T-helper 1 cell (primary cell): ENCODE measurements around the gene CYP24A1.

ENCODE experiments used
- DNase-seq, 5 donors: peaks; one replicate each; pipeline ENCODE4 v3.0.0-alpha.2; 2012 to 2020

The CYP24A1 gene

DNA sequence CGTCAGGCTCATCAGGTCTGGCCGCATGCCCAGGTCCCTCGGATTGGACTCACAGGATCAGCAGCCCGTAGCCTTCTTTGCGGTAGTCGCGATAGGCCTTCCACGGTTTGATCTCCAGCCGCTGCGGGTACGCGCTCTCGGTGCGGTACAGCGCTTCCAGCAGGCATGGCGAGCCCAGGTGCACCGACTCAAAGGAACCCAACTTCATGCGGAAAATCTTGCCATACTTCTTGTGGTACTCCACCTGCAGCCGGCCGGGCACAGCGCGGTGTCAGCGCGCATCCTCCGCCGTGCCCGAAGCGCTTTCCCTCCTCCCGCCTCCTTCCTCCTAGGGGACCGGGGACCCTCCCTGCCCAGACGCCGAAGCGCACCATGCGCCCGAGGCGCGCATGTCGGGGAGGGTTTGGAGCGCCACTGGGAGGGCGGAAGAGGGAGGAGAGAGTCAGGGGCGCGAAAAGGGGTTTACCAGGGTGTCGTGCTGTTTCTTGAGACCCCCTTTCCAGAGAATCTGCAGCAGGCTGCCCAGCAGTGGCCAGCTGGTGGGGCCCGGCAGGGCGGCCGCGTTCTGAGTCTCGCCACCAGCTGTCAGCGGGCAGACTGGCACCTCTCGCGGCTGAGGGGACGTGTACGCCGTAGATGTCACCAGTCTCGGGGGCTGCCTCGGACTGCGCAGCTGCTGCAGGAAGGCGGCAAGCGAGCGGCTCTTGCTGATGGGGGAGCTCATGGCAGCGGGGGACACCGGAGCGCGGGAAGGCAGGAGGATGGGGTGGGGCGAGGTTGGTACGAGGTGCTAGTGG, 732 bp downstream of the CYP24A1 start:
- no peak for DNase-seq

DNA sequence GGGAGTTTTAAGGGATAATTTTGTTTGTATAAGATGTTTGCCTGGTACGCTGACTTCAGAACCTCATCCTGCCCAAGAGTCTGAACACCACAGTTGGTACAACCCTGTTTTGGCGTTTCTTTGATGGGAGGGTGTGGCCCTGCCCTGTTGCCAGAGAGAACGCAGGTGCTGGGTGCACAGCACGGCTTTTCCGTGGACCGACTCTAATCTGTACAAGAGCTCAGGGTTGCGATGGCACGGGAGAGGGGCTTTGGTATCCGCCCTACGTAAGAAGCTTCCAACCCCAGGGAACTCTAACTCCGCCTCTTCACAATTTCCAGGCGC, 1.3 kb downstream of the CYP24A1 start:
- DNase-seq = no peak

DNA sequence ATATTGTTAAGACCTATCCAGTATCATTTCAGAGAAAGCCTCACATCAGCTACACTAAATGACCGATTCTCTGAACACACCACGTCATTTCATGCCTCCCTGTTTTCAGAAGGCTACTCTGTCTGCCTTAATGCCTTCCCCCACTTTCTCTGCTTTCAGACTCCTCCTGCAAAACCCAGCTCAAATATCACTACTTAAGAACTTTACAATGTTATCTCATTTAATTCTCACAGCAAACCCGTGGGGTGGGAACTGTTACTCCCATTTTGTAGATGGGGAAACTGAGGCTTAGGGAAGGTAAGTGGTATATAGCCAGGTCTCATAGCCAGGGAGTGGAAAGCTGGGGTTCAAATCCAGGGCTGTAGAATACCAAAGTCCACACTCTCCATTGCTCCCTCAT, 2.8 kb downstream of the CYP24A1 start:
- no peak for DNase-seq

DNA sequence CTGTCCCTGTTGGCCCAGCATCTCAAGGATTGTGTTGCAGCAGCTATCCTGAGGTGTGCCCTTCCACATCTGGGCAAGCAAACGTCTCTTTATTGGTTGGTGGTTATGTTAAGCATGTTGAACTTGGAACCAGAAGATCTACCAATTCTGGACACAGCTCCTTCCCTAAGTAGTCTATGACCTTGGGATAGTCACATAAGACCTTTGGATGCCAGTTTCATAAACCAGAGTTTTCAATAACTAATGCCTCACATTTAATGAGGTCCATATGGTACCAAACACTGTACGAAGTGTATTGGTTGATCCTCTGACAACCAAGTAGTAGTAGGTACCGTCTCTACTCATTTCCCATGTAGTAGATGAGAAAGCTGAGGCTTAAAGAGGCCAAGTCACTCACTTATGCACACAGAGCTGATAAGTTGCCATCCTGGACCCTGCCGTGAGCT, 3.7 kb downstream of the CYP24A1 start:
- no peak for DNase-seq

DNA sequence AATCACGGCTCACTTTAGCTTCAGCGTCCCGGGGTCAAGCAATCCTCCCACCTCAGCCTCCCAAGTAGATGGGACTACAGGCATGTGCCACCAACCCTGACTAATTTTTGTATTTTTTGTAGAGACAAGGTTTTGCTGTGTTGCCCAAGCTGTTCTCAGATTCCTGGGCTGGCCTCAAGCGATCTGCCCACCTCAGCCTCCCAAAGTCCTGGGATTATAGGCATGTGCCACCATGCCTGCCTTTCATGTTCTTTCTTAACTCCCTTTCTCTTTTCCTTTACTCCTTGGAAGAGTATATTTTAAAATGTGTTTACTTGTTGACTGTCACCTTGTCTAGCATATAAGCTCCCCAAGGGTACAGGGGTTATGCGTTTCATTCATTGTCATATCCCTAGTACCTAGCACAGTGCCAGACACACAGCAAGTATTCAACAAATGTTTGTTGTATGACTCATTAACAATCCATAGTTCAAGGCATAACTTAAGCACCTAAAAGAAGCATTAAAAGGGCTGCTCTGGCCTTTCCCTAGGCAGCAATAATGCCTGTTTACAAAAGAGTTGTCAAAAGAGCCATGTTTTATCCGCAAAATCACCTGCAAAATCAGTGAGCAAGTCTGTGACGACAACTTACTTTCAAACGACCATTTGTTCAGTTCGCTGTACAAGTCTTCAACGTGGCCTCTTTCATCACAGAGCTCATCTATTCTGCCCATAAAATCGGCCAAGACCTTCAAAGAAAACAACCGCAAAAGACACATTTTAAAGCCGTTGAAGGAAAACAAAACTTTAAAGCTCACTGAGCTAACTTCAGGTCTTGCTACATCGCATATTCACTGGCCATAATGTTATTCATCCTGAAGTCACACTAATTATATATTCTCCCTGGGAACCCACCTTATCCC, 4.6 kb downstream of the CYP24A1 start:
- no peak for DNase-seq

DNA sequence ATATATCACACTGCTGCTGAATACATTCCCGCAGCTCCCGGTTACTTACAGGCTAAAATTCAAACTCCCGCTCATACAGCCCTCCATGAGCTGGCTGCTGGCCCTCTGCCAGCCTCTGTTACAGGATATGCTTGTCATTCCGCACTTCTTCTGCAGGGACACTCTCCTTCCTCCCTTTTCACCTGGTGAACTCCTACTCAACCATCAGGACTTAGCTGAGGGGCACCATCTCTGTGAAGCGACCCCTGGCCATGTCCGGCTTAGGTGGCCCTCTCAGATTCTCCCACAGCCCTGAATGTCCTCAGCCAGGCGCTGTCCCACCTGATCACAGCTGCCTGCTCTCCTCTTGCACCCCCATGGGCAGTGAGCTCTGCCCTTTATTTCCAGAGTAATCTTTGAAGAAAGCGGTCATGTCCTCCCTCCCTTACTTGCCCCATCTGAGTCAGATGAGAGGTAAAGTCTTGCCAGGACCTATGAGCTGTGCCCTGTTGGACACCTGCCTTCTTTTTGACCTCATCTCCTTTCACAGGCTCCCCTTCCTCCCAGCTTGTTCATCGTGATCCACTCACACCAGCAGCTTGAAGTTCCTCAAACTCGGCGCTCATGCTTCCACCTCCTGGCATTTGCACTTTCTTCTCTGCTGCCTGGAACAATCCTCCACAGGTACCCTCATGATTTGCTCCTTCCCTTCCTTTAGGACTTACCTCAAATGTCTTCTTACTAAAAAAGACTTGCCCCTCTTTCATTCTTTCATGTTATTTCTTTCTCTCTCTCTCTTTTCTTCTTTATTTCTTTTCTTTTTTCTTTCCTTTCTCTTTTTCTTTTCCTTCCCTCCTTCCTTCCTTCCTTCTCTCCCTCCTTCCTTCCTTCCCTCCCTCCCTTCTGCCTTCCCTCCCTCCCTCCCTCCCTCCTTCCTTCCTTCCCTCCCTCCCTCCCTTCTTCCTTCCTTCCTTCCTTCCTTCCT, 5.6 kb downstream of the CYP24A1 start:
- no peak for DNase-seq

DNA sequence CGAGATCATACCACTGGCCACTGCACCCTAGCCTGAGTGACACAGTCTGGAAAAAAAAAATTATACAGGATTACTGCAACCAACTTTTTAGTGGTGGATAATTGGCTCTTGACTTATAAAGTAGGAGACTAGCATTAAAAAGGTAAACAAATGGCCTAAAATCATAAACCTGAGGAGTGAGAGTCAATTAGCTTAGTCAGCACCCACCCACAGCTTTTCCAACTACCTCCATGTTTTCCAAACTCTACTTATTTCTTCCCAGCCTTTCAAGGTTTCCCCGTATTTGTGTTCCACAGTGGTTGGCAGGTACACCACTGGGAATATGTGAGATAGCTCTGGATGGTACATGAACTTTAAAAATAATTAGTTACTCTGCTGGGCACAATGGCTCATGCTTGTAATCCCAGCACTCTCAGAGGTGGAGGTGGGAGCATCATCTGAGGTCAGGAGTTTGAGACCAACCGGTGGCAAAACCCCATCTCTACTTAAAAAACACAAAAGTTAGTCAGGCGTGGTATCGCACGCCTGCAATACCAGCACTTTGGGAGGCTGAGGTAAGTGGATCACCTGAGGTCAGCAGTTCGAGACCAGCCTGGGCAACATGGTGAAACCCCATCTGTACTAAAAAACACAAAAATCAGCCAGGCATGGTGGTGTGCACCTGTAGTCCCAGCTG, 6.7 kb downstream of the CYP24A1 start:
- no peak for DNase-seq

DNA sequence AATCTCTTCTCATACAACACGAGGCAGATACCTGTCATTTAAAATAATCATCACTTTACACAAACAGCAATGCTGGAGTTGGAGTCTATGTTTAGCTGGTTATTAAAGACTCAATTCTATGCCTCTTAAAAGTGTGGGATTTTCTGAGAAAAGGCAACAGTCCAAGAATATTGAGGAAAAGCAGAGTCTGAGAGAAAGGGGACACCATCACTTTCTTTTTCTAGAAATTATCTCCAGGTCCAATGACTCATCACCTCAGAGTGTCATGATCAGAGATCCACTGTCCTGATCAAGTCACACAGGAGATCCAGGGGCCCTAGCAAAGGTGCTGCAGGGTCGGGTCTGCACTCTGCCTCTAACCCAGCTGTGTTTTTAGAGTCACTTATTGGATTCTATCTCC, 8.0 kb downstream of the CYP24A1 start:
- no peak for DNase-seq

DNA sequence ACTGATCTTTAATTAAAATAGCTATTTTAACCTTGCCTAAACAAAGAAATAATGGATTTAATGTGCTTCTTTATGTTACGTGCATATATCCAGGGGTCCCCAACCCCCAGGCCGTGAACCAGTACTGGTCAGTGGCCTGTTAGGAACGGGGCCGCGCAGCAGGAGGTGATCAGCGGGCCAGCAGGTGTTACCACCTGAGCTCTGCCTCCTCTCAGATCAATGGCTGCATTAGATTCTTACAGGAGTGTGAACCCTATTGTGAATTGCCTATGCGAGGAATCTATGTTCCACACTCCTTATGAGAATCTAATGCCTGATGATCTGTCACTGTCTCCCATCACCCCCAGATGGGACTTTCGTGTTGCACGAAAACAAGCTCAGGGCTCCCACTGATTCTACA, 8.8 kb downstream of the CYP24A1 start:
- no peak for DNase-seq

DNA sequence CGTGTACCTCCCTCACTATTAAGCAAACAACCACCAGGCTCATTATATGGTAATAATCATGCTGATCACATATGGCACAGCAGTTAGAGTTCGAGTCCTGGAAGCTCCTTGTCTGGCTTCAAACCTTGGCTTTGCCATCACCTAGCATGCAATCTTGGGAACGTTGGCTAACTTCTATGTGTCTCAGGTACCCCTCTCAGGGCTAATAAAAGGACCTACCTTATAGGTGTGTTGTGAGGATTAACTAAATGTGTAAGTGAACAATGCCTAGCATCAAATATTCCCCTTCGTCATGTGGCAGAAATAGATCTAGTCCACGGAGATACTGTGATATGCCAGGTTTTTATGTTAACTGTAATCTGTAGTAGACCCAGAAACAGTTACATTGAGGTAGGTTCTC, 10.4 kb downstream of the CYP24A1 start:
- DNase-seq = no peak

DNA sequence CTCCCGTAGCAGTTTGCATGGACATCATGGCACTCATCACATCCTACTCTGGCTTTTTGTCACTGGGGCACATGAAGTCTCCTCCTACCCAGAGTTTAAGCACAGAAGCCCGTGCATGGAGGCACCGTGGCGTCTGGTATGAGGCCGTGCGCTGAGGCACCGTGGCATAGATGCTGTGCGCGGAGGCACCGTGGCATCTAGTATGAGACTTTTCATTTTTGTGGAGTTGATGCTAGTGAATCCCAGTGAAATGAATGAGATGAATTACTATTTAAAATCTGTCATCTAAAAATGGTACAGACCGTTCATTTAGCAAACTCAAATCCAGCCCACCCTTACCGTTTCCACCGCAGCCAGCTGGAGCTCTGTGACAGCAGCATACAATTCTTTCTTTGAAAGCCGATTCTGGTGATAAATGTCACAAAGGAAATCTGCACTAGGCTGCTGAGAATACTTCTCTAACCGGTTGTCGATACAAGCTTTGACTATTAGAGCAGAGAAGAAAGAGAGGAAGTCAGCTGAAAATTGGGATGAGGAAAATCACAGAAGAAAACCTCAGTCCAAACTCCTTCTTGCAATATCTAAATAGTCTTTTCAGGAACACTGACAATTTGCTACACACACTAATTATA, 11.3 kb downstream of the CYP24A1 start:
- no peak for DNase-seq

DNA sequence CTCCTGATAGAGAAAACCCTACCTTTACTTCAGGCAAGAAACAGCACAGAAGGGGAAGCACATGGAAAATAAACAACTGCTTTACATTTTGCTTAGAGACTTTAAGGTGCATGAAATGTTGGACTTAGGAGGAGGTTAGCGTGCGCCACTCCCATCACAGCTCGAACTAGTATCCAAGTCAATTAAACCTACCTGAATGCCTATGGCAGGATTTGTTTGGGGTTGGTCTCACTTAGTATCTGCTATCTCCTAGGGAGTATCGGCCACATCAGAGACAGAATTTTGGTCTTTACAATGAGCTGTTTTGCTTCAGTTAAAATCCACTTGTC, 12.0 kb downstream of the CYP24A1 start:
- no peak for DNase-seq

DNA sequence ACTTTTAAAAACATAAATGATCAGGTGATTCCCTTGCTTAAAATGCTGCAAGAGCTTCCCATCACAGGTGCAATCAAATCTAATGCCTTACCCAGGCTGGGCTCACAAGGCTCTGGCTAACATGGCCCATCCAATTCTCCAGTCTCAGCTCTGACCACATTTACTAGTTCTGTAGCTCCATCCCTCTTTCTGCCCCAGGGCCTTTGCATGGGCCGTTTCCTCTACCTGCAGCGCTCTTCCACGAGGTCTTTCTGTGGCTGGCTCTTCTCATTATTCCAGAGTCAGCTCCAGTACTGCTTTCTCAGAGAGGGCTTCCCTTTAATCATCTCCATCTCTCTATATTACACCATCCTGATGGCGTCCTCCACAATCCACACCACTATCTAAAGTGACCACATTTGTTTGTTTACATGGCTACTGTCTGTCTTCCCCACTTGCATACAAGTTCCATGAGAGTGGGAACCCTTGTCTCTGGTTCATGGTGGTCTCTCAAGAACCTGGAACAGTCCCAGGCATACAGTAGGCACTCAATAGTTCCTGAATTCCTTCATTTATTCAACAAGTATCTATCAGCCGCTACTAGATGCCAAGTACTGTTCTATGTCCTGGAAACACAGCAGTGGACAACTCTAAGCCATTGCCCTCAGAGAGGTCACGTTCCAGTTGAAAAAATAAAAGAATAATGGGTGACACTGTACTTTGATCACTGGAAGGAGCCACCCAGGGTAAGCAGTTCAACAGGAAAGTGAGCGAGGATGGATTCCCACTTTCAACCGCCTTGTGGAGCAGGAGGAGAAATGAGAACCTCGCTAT, 12.6 kb downstream of the CYP24A1 start:
- DNase-seq = no peak

DNA sequence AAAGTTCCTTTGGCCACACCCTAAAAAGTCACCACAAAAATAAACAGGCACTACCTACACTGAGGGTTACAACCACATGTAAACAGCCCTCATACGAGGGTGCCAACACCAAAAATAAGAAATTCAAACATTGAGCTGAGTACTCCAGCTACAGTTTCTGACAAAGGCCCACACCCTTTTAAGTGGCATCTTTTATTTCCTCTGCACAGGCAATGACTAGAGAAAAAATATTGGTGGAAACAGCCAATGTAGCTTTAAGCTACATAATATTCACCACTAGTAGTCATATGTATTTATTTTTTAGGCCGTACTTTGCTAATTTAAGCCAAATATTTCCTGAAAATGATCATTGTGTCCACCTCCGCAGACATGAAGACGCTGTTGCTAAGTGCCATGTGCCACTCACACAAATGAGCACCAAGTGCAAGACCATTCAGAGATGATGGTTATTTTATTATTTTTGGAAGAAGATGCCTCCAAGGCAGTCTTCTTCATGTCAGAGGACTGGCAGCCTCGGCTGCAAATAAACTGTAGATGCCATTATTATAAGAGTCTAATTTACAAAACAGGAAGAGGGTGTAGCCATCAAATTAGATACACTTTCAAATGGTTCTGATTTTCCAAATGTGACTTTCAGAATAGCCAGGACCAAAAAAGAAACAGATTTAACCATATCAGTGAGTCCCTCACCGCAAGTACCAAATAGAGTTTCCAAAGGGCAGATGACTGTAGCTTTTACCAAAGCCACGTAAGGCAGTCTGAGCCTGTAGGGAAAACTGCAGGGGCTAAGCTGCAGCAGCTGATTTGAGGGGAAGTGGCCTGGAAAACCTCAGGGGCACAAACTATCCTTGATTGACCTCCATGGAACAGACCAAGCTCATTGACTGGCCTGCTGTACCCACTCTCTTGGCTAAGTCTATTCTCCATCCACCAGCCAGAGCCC, 13.4 kb downstream of the CYP24A1 start:
- DNase-seq = no peak

DNA sequence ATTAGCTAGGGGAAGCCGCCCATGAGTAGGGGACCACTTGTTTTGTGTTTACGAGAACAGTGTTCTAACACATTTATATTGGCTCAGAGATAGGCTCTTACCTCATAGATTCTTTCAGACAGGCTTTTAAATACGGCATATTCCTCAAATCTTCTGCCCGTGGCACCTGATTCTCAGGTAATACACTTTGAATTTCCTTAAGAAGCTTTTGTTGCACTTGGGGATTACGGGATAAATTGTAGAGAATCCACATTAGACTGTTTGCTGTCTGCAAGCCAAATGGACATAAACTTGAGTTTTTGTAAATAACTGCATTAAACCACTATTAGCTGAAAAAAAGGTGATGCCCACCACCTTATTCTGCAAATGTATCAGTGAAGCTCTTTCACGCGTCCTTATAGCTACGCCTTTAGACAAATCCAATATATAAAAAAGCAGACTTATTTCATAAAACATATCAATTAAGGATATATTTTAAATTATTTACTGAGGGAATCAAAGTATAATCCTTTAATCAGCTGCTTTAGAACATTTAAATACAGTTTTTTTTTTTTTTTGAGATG, 14.8 kb downstream of the CYP24A1 start:
- DNase-seq = no peak

DNA sequence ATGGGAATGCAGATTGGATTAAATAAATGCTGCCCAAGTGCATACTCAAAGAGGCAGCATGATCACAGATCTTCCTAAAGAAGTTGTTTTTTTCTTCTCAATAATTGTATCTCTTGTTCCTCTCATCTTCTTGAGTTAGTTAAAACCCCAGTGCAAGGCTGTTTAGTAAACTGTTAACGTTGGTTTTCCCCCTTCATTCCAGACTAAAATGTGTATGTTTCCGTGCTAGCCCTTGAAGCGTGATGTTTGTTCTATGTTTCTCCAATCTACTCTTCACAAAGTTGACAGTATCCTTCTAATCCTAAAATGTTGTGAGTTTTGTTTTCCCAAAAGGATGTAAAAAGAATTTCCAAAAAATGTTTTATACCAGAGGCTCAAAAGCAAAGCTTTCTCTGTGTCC, 15.6 kb downstream of the CYP24A1 start:
- no peak for DNase-seq

DNA sequence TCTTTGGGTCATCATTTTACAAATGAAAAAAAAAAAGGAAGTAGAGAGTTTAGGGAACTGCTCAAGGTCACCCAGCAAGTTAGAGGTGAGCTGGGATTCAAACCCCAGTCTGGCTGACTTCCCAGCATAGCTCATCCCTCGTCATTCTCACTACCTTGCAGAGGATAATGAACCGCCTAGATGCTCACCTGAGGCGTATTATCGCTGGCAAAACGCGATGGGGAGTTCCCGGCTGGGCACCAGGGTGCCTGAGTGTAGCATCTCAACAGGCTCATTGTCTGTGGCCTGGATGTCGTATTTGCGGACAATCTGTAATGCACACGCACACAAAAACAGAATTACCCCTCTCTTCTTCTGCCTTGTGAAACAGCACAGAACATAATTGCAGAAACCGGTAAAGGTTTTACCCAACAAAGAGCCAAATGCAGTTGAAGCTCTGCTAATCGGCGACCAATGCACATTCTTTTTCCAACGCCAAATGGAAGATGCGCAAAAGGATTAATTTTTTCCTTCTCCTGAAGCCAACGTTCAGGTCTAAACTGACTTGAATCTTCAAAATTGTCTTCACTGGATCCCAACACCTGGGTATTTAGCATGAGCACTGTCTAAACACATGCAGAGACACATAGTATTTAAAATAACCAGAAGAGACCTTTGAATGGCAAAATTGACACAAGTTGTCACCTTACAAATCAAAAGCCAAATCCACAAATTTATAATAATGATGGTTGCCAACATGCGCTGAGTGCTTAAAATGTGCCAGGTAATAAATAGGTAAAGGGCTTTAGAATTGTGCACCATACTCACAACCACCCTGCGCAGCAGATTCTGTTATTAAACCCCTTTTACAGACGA, 16.6 kb downstream of the CYP24A1 start:
- no peak for DNase-seq

DNA sequence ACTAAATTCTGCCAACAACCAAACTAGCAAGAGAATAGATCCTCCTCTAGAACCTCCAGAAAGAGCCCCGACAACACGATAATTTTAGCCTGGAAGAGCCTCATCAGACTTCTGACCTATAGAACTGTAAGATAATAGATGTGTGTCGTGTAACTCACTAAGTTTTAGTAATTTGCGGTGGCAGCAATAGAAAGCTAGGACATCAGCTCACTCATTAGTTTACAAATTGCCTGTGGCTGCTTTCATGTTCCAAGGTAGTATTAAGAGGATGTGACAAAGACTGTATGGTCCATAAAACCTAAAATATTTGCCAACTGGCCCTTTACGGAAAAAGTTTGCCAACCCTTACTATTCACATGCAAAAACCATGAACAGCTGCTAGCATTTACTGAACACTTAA, 17.3 kb downstream of the CYP24A1 start:
- no peak for DNase-seq
